ENCODE measurements around the gene PITHD1. TPM values are rescaled to one million over a fixed set of nuclear protein-coding genes. Genes with fewer than 3 reads are reported as not detected.
"Not testable (repeated sequence)": the region's sequence is repeated elsewhere in the genome, so short reads cannot be mapped to it uniquely, and the experiment has no call there.

PITHD1 gene
- total RNA-seq, 1 donor from 2014 or later, result 46.6 TPM

DNA sequence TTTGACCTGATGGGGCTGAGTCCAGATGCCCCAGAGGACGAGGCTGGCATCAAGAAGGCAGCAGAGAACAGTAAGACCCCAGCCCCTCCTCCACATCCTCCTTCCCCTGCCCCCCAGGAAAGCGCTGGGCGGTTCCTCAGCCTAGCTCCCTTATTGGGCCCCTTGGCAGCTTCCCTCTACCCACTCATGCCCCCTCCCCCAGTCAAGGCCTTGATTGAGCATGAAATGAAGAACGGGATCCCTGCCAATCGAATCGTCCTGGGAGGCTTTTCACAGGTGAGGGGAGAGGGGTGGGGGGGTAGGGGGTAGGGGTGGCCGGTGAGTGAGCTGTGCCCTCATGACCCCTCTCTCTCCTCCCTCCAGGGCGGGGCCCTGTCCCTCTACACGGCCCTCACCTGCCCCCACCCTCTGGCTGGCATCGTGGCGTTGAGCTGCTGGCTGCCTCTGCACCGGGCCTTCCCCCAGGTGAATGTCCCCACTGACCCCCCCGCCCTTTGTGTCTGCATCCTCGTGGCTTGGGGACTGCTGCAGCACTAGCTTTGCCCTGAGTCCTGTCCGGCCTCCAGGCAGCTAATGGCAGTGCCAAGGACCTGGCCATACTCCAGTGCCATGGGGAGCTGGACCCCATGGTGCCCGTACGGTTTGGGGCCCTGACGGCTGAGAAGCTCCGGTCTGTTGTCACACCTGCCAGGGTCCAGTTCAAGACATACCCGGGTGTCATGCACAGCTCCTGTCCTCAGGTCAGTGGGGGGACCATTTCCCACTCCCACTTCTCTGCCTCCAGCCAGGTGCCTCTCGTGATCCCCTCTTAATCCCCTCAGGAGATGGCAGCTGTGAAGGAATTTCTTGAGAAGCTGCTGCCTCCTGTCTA lies 15.9 kb downstream of the PITHD1 start:
- no peak for DNase-seq
- Histone ChIP-seq H3K4me3 (no peak overlapping the region), H3K27ac (peak overlapping the region; percentile 22)

DNA sequence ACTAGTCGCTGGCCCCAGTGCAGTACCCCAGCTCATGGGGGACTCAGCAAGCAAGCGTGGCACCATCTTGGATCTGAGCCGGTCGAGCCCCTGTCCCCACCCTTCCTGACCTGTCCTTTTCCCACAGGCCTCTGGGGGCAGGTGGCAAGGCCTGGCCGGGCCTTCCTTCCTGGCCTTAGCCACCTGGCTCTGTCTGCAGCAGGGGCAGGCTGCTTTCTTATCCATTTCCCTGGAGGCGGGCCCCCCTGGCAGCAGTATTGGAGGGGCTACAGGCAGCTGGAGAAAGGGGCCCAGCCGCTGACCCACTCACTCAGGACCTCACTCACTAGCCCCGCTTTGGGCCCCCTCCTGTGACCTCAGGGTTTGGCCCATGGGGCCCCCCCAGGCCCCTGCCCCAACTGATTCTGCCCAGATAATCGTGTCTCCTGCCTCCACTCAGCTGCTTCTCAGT lies 16.5 kb downstream of the PITHD1 start:
- intact Hi-C loops (cut with DNase I); H3K4me3 ChIP-seq; H3K9me3 ChIP-seq; ATAC-seq; H3K27me3 ChIP-seq (ENCODE audit: low read depth); H3K27ac ChIP-seq; DNase-seq: not testable (repeated sequence)
- Histone ChIP-seq H3K4me1 (peaks cover 50% of the 10 kb centered on the region), H3K36me3 (peaks cover 48% of the 10 kb centered on the region)

More for the DNA sequence above, 15.9 kb downstream of the PITHD1 start:
- intact Hi-C loops (cut with DNase I), result no loop called here
- Histone ChIP-seq H3K36me3 (peaks cover 48% of the 10 kb centered on the region), H3K27me3 (ENCODE audit: low read depth) (no peaks in the 10 kb centered on the region), H3K9me3 (no peaks in the 10 kb centered on the region), H3K4me1 (peaks cover 44% of the 10 kb centered on the region)
- no peak for ATAC-seq
- TF ChIP-seq, protein P1, sequence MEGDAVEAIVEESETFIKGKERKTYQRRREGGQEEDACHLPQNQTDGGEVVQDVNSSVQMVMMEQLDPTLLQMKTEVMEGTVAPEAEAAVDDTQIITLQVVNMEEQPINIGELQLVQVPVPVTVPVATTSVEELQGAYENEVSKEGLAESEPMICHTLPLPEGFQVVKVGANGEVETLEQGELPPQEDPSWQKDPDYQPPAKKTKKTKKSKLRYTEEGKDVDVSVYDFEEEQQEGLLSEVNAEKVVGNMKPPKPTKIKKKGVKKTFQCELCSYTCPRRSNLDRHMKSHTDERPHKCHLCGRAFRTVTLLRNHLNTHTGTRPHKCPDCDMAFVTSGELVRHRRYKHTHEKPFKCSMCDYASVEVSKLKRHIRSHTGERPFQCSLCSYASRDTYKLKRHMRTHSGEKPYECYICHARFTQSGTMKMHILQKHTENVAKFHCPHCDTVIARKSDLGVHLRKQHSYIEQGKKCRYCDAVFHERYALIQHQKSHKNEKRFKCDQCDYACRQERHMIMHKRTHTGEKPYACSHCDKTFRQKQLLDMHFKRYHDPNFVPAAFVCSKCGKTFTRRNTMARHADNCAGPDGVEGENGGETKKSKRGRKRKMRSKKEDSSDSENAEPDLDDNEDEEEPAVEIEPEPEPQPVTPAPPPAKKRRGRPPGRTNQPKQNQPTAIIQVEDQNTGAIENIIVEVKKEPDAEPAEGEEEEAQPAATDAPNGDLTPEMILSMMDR (IDR thresholded peaks at IDR 0.05), result no peak

DNA sequence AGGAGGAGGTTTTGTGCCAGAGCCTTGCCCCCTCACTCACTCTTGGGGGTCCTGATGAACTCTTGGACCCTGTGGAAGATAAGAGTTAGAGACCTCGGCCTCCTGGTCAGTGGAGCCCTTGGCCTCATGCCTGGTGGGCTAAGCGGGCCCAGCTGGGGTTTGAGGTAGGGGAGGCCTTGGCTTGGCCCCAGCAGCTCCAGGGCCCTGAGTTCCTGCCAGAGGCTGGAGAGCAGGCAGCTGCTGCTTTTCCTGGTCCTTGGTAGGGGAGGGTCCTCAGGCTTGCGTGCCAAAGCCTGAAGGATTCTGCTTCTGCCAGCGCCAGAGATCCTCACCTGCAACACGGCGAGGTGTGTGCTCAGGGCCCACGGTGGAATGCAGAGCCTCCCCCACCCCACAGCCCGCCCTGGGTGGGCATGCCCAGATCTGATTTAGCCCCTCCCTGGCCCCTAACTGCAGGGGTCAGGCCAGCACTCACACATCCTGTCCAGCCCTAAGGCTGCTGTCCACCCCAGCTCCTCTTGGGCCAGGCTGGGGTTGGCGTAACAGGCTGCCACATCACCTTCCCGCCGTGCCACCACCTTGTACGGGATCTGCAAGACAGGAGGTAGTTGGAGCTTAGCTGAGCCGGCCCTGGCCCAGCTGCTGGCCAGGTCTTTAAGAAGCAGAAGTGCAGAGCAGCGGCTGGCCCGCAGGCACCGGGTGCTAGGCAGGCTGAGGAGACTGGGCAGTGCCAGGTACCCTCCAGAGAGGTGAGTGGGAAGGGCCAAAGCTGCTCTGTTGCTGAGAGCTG lies 17.7 kb downstream of the PITHD1 start:
- DNase-seq, result no peak
- no peak overlapping the region for H3K27ac ChIP-seq
- intact Hi-C loops (cut with DNase I), result no loop called here
- TF ChIP-seq, protein P1 (IDR thresholded peaks at IDR 0.05), result no peak
- no peak for ATAC-seq
- no peak overlapping the region for H3K4me3 ChIP-seq
- no peaks in the 10 kb centered on the region for H3K27me3 ChIP-seq (ENCODE audit: low read depth)
- peaks cover 48% of the 10 kb centered on the region for H3K36me3 ChIP-seq
- H3K9me3 ChIP-seq, result no peaks in the 10 kb centered on the region
- H3K4me1 ChIP-seq, result peaks cover 43% of the 10 kb centered on the region

DNA sequence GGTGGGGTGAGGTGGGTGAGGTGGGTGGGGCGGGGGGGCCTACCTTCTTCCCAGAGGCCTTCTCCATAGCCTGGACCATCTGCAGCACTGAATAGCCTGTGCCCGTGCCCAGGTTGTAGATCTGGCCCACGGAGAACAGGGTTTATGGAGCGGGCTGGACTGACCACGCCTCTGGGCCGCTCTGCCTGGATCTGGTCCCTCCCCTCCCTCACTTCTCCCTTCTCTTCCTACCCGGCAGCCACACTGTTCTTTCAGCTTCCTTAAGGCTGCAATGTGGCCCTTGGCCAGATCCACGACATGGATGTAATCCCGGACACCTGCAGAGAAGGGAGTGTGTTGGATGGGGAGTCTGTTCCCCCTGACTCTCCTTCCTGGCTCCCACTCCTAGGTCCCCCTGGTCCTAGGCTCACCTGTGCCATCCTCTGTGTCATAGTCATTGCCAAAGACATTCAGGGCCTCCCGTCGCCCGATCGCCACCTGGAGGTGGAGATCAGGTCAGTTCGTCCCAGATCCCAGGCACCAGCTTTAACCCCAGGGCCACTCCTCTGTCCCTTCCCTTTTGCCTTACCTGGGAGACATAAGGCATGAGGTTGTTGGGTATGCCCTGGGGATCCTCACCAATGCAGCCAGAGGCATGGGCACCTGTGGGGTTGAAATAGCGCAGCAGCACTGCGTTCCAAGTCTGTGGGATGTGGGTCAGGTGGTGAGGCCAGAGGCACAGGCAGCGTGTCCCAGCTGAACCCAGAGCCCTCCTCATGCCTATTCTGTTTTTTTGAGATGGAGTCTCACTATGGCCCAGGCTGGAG lies 18.5 kb downstream of the PITHD1 start:
- Histone ChIP-seq H3K27me3 (ENCODE audit: low read depth) (no peaks in the 10 kb centered on the region), H3K27ac (no peak overlapping the region), H3K4me3 (no peak overlapping the region), H3K36me3 (peaks cover 48% of the 10 kb centered on the region), H3K4me1 (peaks cover 49% of the 10 kb centered on the region), H3K9me3 (no peaks in the 10 kb centered on the region)
- TF ChIP-seq, protein P1 (IDR thresholded peaks at IDR 0.05), result no peak
- intact Hi-C loops (cut with DNase I), result no loop called here
- DNase-seq (no peak), ATAC-seq (no peak)

DNA sequence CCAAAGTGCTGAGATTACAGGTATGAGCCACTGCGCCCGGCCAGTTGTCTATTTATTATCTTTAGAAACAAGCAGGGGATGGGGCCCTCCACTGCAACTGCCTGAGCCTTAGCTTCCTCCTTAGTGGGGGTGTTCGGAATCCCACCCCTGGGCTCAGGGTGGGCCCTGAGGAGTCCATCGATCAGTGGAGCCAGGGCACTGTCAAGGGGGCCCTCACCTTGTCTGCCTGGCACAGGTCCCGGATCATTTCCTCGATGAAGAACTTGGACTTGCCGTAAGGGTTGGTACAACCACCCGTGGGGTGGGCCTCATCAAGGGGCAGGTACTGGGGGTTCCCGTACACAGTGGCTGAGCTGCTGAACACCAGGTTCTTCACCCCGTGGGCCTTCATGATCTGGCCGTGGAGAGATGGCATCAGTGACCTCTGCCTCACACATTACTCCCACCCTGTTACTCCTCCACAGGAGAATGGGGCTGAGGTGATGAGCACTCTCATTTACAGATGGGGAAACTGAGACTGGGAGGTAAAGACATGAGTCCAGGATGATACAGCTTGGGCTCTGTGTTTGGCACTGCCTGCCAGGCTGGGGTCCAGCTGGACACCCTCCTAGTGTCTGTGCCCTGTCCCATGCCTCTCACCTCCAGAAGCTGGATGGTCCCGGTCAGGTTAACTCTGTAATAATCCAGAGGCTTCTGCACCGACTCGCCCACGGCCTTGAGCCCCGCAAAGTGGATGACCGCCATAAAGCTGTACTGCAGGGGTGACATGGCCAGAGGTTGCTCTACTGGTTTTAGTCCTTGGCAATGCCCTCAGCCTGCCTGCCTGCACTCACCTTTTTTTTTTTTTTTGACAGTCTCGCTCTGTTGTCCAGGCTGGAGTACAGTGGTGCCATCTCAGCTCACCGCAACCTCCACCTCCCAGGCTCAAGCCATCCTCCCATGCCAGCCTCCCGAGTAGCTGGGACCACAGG lies 19.5 kb downstream of the PITHD1 start:
- Histone ChIP-seq H3K36me3 (peaks cover 55% of the 10 kb centered on the region), H3K4me1 (peaks cover 43% of the 10 kb centered on the region), H3K4me3 (no peak overlapping the region), H3K27ac (no peak overlapping the region), H3K27me3 (ENCODE audit: low read depth) (no peaks in the 10 kb centered on the region), H3K9me3 (no peaks in the 10 kb centered on the region)
- ATAC-seq, result no peak
- no peak for DNase-seq
- intact Hi-C loops (cut with DNase I), result no loop called here
- TF ChIP-seq, protein P1 (IDR thresholded peaks at IDR 0.05), result no peak
